Cardiac septum (tissue), 1 donor: ENCODE data around the gene SDR39U1. TPM values are rescaled to one million over a fixed set of nuclear protein-coding genes. Genes with fewer than 3 reads are reported as not detected.

ENCODE experiments used
- DNase-seq: peaks from one replicate; pipeline ENCODE4 v3.0.0-alpha.2; 2020; ENCODE audit warnings: low spot score
- intact Hi-C: fragments of 100-400 bp; cut with DNase I; formaldehyde crosslinking; loops from one replicate; pipeline ENCODE4 v1.14.0; 2022
- total RNA-seq: library from RNA; stranded (reverse); fragmentation: NEBNext Ultra II Directional; extraction: Animal tissue kit (Norgen Biotek cat#: 25700); gene quantifications from one replicate; pipeline ENCODE4 v1.2.1, GENCODE V29; 2021
- donor health status: DM: no; HTN: no; CAD: no.

SDR39U1 gene
- total RNA-seq, 1 donor from 2014 or later, result 58.5 TPM

- no peak for DNase-seq
- intact Hi-C loops, result no loop called here
Measured at GRCh38 chr14:24416254-24416931, 26.2 kb downstream of the SDR39U1 start.

GRCh38 chr14:24415421-24416253, 26.9 kb downstream of the SDR39U1 start:
- intact Hi-C loops, result no loop called here
- no peak for DNase-seq

- intact Hi-C loops, result no loop called here
- no peak for DNase-seq
Measured at GRCh38 chr14:24414732-24415420, 27.7 kb downstream of the SDR39U1 start.

- no peak for DNase-seq
- intact Hi-C loops, result no loop called here
Measured at GRCh38 chr14:24414077-24414476, 28.5 kb downstream of the SDR39U1 start.

- DNase-seq, result no peak
- intact Hi-C loops, result no loop called here
Measured at GRCh38 chr14:24411443-24412389, 30.9 kb downstream of the SDR39U1 start.

- intact Hi-C loops, result no loop called here
- no peak for DNase-seq
Measured at GRCh38 chr14:24409956-24410355, 32.6 kb downstream of the SDR39U1 start.

- intact Hi-C loops, result no loop called here
- no peak for DNase-seq
Measured at GRCh38 chr14:24409192-24409591, 33.4 kb downstream of the SDR39U1 start.

- intact Hi-C loops, result no loop called here
- no peak for DNase-seq
Measured at GRCh38 chr14:24408764-24409163, 33.8 kb downstream of the SDR39U1 start.

GRCh38 chr14:24407608-24408325, 34.8 kb downstream of the SDR39U1 start:
- no peak for DNase-seq
- intact Hi-C loops, result no loop called here

GRCh38 chr14:24406416-24406815, 36.2 kb downstream of the SDR39U1 start:
- intact Hi-C loops, result no loop called here
- no peak for DNase-seq

GRCh38 chr14:24404814-24405213, 37.8 kb downstream of the SDR39U1 start:
- DNase-seq, result no peak
- intact Hi-C loops, result no loop called here

- intact Hi-C loops, result no loop called here
- DNase-seq, result no peak
Measured at GRCh38 chr14:24403294-24403998, 39.1 kb downstream of the SDR39U1 start.

GRCh38 chr14:24401810-24402702, 40.5 kb downstream of the SDR39U1 start:
- no peak for DNase-seq
- intact Hi-C loops, result no loop called here

- DNase-seq, result no peak
- intact Hi-C loops, result loop anchor here (2.0 kb wide), 1 partner anchor 33 kb away; no protein-coding TSS in a partner anchor
Measured at GRCh38 chr14:24399999-24400718, 42.4 kb downstream of the SDR39U1 start.

- intact Hi-C loops, result loop anchor here (2.0 kb wide), 1 partner anchor 33 kb away; no protein-coding TSS in a partner anchor
- no peak for DNase-seq
Measured at GRCh38 chr14:24399447-24399822, 43.1 kb downstream of the SDR39U1 start.

GRCh38 chr14:24398653-24399446, 43.7 kb downstream of the SDR39U1 start, which contains the start of gene NYNRIN:
Gene NYNRIN, plus strand, starts transcription at chr14:24399003. Its CDS starts 244 bp downstream, at chr14:24399247.
- intact Hi-C loops, result loop anchor here (2.0 kb wide), 1 partner anchor 32 kb away; no protein-coding TSS in a partner anchor
- DNase-seq, result no peak
